WTC11 (cell line): ENCODE measurements around the gene GRM4. TPM values are rescaled to one million over a fixed set of nuclear protein-coding genes. Genes with fewer than 3 reads are reported as not detected.

Source experiments
- ATAC-seq: fragments of 200-7000 bp; cut with Tn5 transposase; 2 replicates; pipeline ENCODE4 v1.10.0; 2021; ENCODE audit warnings: mild to moderate bottlenecking, moderate library complexity
- CTCF ChIA-PET: fragments of 300-600 bp; sonication (Branson Sonifier 250); formaldehyde crosslinking; loops from one replicate; lab custom pipeline; 2021; ENCODE audit warnings: antibody characterized with exemption; lab: Charles Lee
- POLR2A ChIA-PET: fragments of 350-600 bp; sonication (Branson Sonifier 250); formaldehyde crosslinking; loops from one replicate; lab custom pipeline; 2021; ENCODE audit warnings: antibody characterized with exemption; lab: Charles Lee
- DNase-seq: peaks from one replicate; pipeline ENCODE4 v3.0.0; 2021; ENCODE audit warnings: low spot score
- H3K27ac Mint-ChIP-seq: 2 replicates; pipeline ENCODE4 v1.8.0; 2021; ENCODE audit warnings: mixed read lengths
- H3K27me3 Mint-ChIP-seq: 2 replicates; pipeline ENCODE4 v1.8.0; 2021; ENCODE audit warnings: low read depth, mild to moderate bottlenecking, moderate library complexity, mixed read lengths
- H3K36me3 Mint-ChIP-seq: 2 replicates; pipeline ENCODE4 v1.8.0; 2021; ENCODE audit warnings: mixed read lengths
- H3K4me1 Mint-ChIP-seq: 2 replicates; pipeline ENCODE4 v1.8.0; 2022; ENCODE audit warnings: mixed read lengths
- H3K4me3 Mint-ChIP-seq: 2 replicates; pipeline ENCODE4 v1.8.0; 2021; ENCODE audit warnings: mild to moderate bottlenecking, moderate library complexity, mixed read lengths
- H3K9me3 Mint-ChIP-seq: 2 replicates; pipeline ENCODE4 v1.8.0; 2021; ENCODE audit warnings: mixed read lengths
- CREM ChIP-seq: sonication (generic); formaldehyde crosslinking; IDR thresholded peaks from 2 replicates; pipeline ENCODE4 v1.8.1; 2022; ENCODE audit warnings: mild to moderate bottlenecking, missing genetic modification reagents, moderate library complexity
- ETV6 ChIP-seq: sonication (generic); formaldehyde crosslinking; IDR thresholded peaks from 2 replicates; pipeline ENCODE4 v1.8.1; 2022; ENCODE audit warnings: mild to moderate bottlenecking, missing genetic modification reagents
- FOXP1 ChIP-seq: sonication (generic); formaldehyde crosslinking; IDR thresholded peaks from 2 replicates; pipeline ENCODE4 v1.8.0; 2022; ENCODE audit warnings: missing genetic modification reagents, mild to moderate bottlenecking, moderate library complexity, borderline replicate concordance
- HMGA2 ChIP-seq: fragments of 250-450 bp; sonication (Bioruptor Pico); IDR thresholded peaks from 2 replicates; pipeline ENCODE4 v1.4.0; 2021; ENCODE audit warnings: mild to moderate bottlenecking, moderate library complexity
- JUN ChIP-seq: sonication (generic); formaldehyde crosslinking; IDR thresholded peaks from 2 replicates; pipeline ENCODE4 v1.8.0; 2023; ENCODE audit warnings: mild to moderate bottlenecking, missing genetic modification reagents
- KAT7 ChIP-seq: sonication (generic); formaldehyde crosslinking; IDR thresholded peaks from 2 replicates; pipeline ENCODE4 v1.8.1; 2023; ENCODE audit warnings: missing genetic modification reagents, mild to moderate bottlenecking, borderline replicate concordance
- MXD4 ChIP-seq: fragments of 250-450 bp; sonication (Bioruptor Pico); IDR thresholded peaks from 2 replicates; pipeline ENCODE4 v1.8.0; 2021; ENCODE audit warnings: mild to moderate bottlenecking, moderate library complexity, borderline replicate concordance
- MYBL2 ChIP-seq: sonication (generic); formaldehyde crosslinking; IDR thresholded peaks from 2 replicates; pipeline ENCODE4 v1.8.1; 2023; ENCODE audit warnings: mild to moderate bottlenecking, moderate library complexity, missing genetic modification reagents
- NFATC4 ChIP-seq: fragments of 250-450 bp; sonication (Bioruptor Pico); IDR thresholded peaks from 2 replicates; pipeline ENCODE4 v1.9.0; 2021; ENCODE audit warnings: mild to moderate bottlenecking
- NR3C1 ChIP-seq: sonication (generic); formaldehyde crosslinking; conservative IDR thresholded peaks from 2 replicates; pipeline ENCODE4 v1.8.1; 2023; ENCODE audit warnings: low read depth, mild to moderate bottlenecking, missing genetic modification reagents
- SMAD3 ChIP-seq: sonication (generic); formaldehyde crosslinking; IDR thresholded peaks from 2 replicates; pipeline ENCODE4 v1.8.0; 2022; ENCODE audit warnings: missing genetic modification reagents, mild to moderate bottlenecking, borderline replicate concordance
- TEAD1 ChIP-seq: sonication (generic); formaldehyde crosslinking; IDR thresholded peaks from 2 replicates; pipeline ENCODE4 v1.8.0; 2022; ENCODE audit warnings: mild to moderate bottlenecking, missing genetic modification reagents
- ZNF263 ChIP-seq: sonication (generic); formaldehyde crosslinking; IDR thresholded peaks from 2 replicates; pipeline ENCODE4 v1.8.1; 2022; ENCODE audit warnings: low read depth, mild to moderate bottlenecking, moderate library complexity, missing genetic modification reagents
- total RNA-seq: library from RNA; stranded (reverse); gene quantifications from 3 replicates; pipeline ENCODE4 v1.2.3, GENCODE V29; 2021
- TF ChIP-seq, protein P1 (sequence below): sonication (generic); formaldehyde crosslinking; IDR thresholded peaks from 2 replicates; pipeline ENCODE4 v1.8.1; 2022; ENCODE audit warnings: low read depth, mild to moderate bottlenecking, moderate library complexity, missing genetic modification reagents, borderline replicate concordance
- TF ChIP-seq, protein P2 (sequence below): fragments of 250-450 bp; sonication (Bioruptor Pico); IDR thresholded peaks from 2 replicates; pipeline ENCODE4 v2.1.2; 2022; ENCODE audit warnings: mild to moderate bottlenecking, moderate library complexity
- TF ChIP-seq, protein P3 (sequence below): sonication (generic); formaldehyde crosslinking; IDR thresholded peaks from 2 replicates; pipeline ENCODE4 v1.8.0; 2022; ENCODE audit warnings: mild to moderate bottlenecking, missing genetic modification reagents
- TF ChIP-seq, protein P4 (sequence below): sonication (generic); formaldehyde crosslinking; IDR thresholded peaks from 2 replicates; pipeline ENCODE4 v1.8.1; 2023; ENCODE audit warnings: mild to moderate bottlenecking, missing genetic modification reagents, borderline replicate concordance
- TF ChIP-seq, protein P5 (sequence below): sonication (generic); formaldehyde crosslinking; IDR thresholded peaks from 2 replicates; pipeline ENCODE4 v1.8.1; 2022; ENCODE audit warnings: low read depth, missing genetic modification reagents, borderline replicate concordance
- TF ChIP-seq, protein P6 (sequence below): sonication (generic); formaldehyde crosslinking; IDR thresholded peaks from 2 replicates; pipeline ENCODE4 v1.8.1; 2023; ENCODE audit warnings: mild to moderate bottlenecking, moderate library complexity, missing genetic modification reagents
- TF ChIP-seq, protein P7 (sequence below): sonication (generic); formaldehyde crosslinking; IDR thresholded peaks from 2 replicates; pipeline ENCODE4 v1.8.1; 2023; ENCODE audit warnings: mild to moderate bottlenecking, missing genetic modification reagents

GRM4 gene
- total RNA-seq, 1 experiment from 2014 or later, result 34.5 TPM

DNA sequence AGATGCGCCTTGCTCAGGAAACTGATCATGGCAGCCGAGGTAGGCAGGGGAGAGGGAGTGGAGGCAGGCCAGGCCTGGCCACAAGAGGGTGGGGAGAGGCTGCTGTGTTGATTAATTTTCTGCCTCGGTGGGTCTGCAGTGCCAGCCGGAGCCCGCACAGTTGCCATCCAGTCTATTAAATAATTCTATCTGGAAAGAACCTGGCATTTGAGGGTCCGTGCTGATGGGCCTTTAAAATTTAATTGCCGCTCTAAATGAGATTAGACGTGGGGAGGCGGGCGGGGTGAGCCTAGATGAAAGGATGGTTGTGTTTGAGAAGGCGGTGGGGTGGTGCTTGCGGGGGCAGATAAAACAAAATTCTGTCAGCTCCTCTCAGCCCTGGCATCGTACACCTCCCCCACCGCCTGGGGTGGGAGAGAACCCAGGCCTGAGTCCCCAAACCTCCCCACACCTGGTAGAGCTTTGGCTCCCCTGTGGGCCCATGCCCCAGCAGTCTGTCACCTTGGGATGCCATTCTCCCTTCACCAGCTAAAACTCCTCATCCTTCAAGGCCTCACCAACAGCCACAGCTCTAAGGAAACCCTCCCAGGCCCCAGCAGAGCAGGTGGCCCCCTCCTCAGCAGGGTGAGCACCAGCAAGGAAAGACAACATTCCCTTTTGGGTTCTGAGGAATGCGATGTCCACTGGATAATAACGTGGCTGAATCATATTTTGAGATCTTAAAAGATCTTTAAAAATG is 167.3 kb downstream of the GRM4 start (continued):
- TF ChIP-seq, protein P1, sequence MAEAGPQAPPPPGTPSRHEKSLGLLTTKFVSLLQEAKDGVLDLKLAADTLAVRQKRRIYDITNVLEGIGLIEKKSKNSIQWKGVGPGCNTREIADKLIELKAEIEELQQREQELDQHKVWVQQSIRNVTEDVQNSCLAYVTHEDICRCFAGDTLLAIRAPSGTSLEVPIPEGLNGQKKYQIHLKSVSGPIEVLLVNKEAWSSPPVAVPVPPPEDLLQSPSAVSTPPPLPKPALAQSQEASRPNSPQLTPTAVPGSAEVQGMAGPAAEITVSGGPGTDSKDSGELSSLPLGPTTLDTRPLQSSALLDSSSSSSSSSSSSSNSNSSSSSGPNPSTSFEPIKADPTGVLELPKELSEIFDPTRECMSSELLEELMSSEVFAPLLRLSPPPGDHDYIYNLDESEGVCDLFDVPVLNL, result no peak
- TF ChIP-seq ZNF263 (CRISPR knock-in tag) (no peak), FOXP1 (no peak), KAT7 (CRISPR knock-in tag) (no peak), ETV6 (CRISPR knock-in tag) (no peak), HMGA2 (CRISPR knock-in tag) (no peak), NFATC4 (CRISPR knock-in tag) (no peak)
- TF ChIP-seq, protein P2, sequence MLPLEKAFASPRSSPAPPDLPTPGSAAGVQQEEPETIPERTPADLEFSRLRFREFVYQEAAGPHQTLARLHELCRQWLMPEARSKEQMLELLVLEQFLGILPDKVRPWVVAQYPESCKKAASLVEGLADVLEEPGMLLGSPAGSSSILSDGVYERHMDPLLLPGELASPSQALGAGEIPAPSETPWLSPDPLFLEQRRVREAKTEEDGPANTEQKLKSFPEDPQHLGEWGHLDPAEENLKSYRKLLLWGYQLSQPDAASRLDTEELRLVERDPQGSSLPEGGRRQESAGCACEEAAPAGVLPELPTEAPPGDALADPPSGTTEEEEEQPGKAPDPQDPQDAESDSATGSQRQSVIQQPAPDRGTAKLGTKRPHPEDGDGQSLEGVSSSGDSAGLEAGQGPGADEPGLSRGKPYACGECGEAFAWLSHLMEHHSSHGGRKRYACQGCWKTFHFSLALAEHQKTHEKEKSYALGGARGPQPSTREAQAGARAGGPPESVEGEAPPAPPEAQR (CRISPR knock-in tag), result no peak
- TF ChIP-seq, protein P3, sequence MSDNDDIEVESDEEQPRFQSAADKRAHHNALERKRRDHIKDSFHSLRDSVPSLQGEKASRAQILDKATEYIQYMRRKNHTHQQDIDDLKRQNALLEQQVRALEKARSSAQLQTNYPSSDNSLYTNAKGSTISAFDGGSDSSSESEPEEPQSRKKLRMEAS, result no peak
- TF ChIP-seq, protein P4, sequence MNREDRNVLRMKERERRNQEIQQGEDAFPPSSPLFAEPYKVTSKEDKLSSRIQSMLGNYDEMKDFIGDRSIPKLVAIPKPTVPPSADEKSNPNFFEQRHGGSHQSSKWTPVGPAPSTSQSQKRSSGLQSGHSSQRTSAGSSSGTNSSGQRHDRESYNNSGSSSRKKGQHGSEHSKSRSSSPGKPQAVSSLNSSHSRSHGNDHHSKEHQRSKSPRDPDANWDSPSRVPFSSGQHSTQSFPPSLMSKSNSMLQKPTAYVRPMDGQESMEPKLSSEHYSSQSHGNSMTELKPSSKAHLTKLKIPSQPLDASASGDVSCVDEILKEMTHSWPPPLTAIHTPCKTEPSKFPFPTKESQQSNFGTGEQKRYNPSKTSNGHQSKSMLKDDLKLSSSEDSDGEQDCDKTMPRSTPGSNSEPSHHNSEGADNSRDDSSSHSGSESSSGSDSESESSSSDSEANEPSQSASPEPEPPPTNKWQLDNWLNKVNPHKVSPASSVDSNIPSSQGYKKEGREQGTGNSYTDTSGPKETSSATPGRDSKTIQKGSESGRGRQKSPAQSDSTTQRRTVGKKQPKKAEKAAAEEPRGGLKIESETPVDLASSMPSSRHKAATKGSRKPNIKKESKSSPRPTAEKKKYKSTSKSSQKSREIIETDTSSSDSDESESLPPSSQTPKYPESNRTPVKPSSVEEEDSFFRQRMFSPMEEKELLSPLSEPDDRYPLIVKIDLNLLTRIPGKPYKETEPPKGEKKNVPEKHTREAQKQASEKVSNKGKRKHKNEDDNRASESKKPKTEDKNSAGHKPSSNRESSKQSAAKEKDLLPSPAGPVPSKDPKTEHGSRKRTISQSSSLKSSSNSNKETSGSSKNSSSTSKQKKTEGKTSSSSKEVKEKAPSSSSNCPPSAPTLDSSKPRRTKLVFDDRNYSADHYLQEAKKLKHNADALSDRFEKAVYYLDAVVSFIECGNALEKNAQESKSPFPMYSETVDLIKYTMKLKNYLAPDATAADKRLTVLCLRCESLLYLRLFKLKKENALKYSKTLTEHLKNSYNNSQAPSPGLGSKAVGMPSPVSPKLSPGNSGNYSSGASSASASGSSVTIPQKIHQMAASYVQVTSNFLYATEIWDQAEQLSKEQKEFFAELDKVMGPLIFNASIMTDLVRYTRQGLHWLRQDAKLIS, result no peak
- TF ChIP-seq, protein P5, sequence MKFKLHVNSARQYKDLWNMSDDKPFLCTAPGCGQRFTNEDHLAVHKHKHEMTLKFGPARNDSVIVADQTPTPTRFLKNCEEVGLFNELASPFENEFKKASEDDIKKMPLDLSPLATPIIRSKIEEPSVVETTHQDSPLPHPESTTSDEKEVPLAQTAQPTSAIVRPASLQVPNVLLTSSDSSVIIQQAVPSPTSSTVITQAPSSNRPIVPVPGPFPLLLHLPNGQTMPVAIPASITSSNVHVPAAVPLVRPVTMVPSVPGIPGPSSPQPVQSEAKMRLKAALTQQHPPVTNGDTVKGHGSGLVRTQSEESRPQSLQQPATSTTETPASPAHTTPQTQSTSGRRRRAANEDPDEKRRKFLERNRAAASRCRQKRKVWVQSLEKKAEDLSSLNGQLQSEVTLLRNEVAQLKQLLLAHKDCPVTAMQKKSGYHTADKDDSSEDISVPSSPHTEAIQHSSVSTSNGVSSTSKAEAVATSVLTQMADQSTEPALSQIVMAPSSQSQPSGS (CRISPR knock-in tag), result no peak
- TF ChIP-seq, protein P6, sequence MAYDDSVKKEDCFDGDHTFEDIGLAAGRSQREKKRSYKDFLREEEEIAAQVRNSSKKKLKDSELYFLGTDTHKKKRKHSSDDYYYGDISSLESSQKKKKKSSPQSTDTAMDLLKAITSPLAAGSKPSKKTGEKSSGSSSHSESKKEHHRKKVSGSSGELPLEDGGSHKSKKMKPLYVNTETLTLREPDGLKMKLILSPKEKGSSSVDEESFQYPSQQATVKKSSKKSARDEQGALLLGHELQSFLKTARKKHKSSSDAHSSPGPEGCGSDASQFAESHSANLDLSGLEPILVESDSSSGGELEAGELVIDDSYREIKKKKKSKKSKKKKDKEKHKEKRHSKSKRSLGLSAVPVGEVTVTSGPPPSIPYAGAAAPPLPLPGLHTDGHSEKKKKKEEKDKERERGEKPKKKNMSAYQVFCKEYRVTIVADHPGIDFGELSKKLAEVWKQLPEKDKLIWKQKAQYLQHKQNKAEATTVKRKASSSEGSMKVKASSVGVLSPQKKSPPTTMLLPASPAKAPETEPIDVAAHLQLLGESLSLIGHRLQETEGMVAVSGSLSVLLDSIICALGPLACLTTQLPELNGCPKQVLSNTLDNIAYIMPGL (CRISPR knock-in tag), result no peak

DNA sequence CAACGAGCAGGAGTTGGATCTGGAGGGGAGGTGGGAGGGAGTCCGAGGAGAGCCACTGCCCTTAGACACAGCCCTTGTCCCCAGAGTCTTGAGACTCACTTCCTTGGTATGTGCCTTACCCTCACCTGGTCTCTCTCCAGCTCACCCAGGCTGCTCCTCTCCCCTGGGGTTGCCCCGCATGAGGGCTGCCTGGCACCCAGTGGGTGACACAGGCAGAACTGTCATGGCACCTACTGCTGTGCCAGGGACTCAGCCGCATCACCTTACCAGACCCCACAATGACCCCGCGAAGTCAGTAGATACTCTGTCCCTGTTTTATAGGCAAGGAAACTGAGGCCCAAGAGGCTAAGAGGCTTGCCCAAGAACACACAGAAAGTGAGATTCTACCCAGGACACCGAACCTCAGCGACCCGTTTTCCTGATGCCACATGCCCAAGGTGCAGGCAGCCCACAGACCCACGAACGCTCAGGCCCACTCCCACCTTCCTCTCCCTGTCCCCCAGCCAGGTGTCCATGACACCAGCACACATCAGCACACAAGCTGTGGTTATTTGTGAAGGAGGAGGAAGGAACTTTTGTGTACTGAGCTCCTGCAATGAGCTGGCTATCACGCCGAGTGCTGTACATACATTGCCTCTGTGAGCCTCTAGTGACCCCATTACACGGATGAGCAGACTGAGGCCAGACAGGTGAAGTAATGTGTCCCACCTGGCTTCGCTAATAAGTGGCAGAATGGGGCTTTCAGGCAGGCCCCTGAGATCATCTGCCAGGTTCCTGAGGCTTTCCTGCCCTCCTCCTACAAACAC is 168.1 kb downstream of the GRM4 start:
- CTCF ChIA-PET, result interaction anchor here (1.5 to 2.6 kb wide), 3 partner anchors 19 to 77 kb away, joined by 4 to 19 read pairs (median 12); no protein-coding TSS in a partner anchor
- Mint-ChIP-seq H3K9me3 (no peaks in the 10 kb centered on the region), H3K4me1 (peaks cover 5% of the 10 kb centered on the region), H3K27me3 (peaks cover 42% of the 10 kb centered on the region), H3K27ac (no peak overlapping the region), H3K36me3 (no peaks in the 10 kb centered on the region), H3K4me3 (no peak overlapping the region)
- no peak for DNase-seq
- POLR2A ChIA-PET, result no interaction called here
- ATAC-seq, result no peak
- TF ChIP-seq MYBL2 (CRISPR knock-in tag) (no peak), CREM (CRISPR knock-in tag) (no peak), TEAD1 (CRISPR knock-in tag) (no peak), SMAD3 (no peak), NR3C1 (CRISPR knock-in tag) (no peak), MXD4 (no peak), JUN (CRISPR knock-in tag) (no peak), ETV6 (CRISPR knock-in tag) (no peak)
- TF ChIP-seq, protein P7, sequence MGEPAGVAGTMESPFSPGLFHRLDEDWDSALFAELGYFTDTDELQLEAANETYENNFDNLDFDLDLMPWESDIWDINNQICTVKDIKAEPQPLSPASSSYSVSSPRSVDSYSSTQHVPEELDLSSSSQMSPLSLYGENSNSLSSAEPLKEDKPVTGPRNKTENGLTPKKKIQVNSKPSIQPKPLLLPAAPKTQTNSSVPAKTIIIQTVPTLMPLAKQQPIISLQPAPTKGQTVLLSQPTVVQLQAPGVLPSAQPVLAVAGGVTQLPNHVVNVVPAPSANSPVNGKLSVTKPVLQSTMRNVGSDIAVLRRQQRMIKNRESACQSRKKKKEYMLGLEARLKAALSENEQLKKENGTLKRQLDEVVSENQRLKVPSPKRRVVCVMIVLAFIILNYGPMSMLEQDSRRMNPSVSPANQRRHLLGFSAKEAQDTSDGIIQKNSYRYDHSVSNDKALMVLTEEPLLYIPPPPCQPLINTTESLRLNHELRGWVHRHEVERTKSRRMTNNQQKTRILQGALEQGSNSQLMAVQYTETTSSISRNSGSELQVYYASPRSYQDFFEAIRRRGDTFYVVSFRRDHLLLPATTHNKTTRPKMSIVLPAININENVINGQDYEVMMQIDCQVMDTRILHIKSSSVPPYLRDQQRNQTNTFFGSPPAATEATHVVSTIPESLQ (CRISPR knock-in tag), result no peak
- TF ChIP-seq, protein P6 (CRISPR knock-in tag), result no peak
- TF ChIP-seq, all 79 proteins: peak for 0
